Natural killer cell (primary cell): ENCODE data around the gene BANF1. TPM values are rescaled to one million over a fixed set of nuclear protein-coding genes. Genes with fewer than 3 reads are reported as not detected.
A peak's percentile ranks its signal among the peaks of the same experiment; 100 is the strongest.

Source experiments
- ATAC-seq, 3 donors: fragments of 150-1000 bp in 2 of 3; fragments of 200-7000 bp in 1 of 3; cut with Tn5 transposase; 1 replicate in 1 of 3; 2 replicates in 2 of 3; pipeline ENCODE4 v1.10.0; 2021; ENCODE audit warnings: mild to moderate bottlenecking in 2 of 3, moderate library complexity in 2 of 3
- DNase-seq, 2 donors: peaks; one replicate each; pipeline versions ENCODE4 v3.0.0 to v3.0.0-alpha.2; 2013 to 2021; ENCODE audit warnings: mixed read lengths in 1 of 2
- H3K27ac ChIP-seq: one replicate; pipeline ENCODE4 v1.5.1; 2013; ENCODE audit warnings: mild to moderate bottlenecking, low read length
- H3K27me3 ChIP-seq: one replicate; pipeline ENCODE4 v1.6.1; 2013; ENCODE audit warnings: low read length; ENCODE audit not compliant: control insufficient read depth, insufficient read depth
- H3K36me3 ChIP-seq: one replicate; pipeline ENCODE4 v1.6.1; 2013; ENCODE audit warnings: low read length; ENCODE audit not compliant: control insufficient read depth, insufficient read depth
- H3K4me1 ChIP-seq: one replicate; pipeline ENCODE4 v1.6.1; 2013; ENCODE audit warnings: low read length; ENCODE audit not compliant: control insufficient read depth, insufficient read depth
- H3K4me3 ChIP-seq: one replicate; pipeline ENCODE4 v1.5.1; 2013; ENCODE audit warnings: low read length
- H3K9me3 ChIP-seq: one replicate; pipeline ENCODE4 v1.6.1; 2013; ENCODE audit warnings: low read length; ENCODE audit not compliant: control insufficient read depth, insufficient read depth
- H3K27ac Mint-ChIP-seq, 2 donors: one replicate each; pipeline ENCODE4 v1.8.0; 2022; ENCODE audit warnings: mild to moderate bottlenecking in 2 of 2, mixed read lengths in 2 of 2, moderate library complexity in 1 of 2
- H3K27me3 Mint-ChIP-seq, 2 donors: one replicate each; pipeline ENCODE4 v1.8.0; 2022; ENCODE audit warnings: low read depth in 2 of 2, mixed read lengths in 2 of 2
- H3K36me3 Mint-ChIP-seq: one replicate; pipeline ENCODE4 v1.8.0; 2022; ENCODE audit warnings: mixed read lengths
- H3K4me1 Mint-ChIP-seq, 2 donors: one replicate each; pipeline ENCODE4 v1.8.0; 2022; ENCODE audit warnings: mixed read lengths in 2 of 2
- H3K4me3 Mint-ChIP-seq: one replicate; pipeline ENCODE4 v1.8.0; 2022; ENCODE audit warnings: mild to moderate bottlenecking, moderate library complexity, mixed read lengths
- H3K9me3 Mint-ChIP-seq, 2 donors: one replicate each; pipeline ENCODE4 v1.8.0; 2022; ENCODE audit warnings: mixed read lengths in 2 of 2
- CTCF ChIP-seq: fragments of 200-600 bp; IDR thresholded peaks from one replicate; pipeline ENCODE4 v1.8.0; 2022; ENCODE audit warnings: antibody characterized with exemption
- WGBS: methylation state at CpG from one replicate; pipeline ENCODE4 v1.1.7; 2013; ENCODE audit warnings: missing lambda C conversion rate; ENCODE audit not compliant: insufficient coverage; 5-methylcytosine and 5-hydroxymethylcytosine counted together
- intact Hi-C: fragments of 100-400 bp; cut with micrococcal nuclease; formaldehyde crosslinking; loops from one replicate; pipeline ENCODE4 v1.14.2; 2022
- total RNA-seq, 4 donors: library from RNA; stranded (reverse); fragments of 120-200 nt in 1 of 4; gene quantifications; one replicate each; pipeline versions ENCODE4 v1.2.3 to v1.2.4, GENCODE V29; 2013 to 2022

Gene BANF1
- total RNA-seq, 3 donors from 2014 or later (not counting 1 experiment from before 2014, with no cell fraction given), result 87.8 to 107 (median 90.4) TPM

DNA sequence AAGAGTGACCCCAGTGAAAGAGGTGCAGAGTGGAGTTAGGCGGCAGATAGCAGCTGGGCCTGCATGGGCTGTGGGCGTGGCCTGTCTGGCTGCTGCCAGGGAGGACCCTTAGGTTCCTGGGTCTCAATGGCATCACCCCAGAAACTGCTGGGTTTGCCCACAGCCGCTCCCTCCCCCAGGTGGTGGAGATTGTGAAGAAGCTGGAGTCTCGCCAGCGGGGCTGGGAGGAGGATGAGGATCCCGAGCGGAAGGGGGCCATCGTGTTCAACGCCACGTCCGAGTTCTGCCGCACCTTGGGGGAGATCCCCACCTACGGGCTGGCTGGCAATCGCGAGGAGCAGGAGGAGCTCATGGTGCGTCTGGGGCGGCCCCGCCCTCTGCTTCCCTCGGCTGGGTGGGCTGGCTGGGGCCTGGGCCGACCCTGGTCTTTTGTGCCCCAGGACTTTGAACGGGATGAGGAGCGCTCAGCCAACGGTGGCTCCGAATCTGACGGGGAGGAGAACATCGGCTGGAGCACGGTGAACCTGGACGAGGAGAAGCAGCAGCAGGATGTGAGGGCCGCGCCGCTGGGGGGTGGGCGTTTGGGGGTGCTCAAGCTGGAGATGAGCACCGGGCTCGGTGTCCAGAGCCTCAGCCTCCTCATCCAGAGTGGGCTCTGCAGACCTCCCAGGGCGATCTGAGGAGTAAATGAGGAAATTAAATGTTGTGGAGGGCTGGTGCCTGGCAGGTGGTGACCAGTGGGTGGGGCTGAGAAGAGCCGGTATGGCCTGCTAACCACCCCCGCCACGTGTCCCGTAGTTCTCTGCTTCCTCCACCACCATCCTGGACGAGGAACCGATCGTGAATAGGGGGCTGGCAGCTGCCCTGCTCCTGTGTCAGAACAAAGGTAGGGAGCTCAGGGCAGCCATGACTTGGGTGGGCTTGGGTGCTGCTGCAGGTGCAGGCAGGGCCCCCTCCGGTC is 25.8 kb upstream of the BANF1 start:
- WGBS, result 86% methylated on average over 42 of the region's 43 CpGs
- intact Hi-C loops, result no loop called here
- peaks cover 32% of the 10 kb centered on the region for H3K36me3 ChIP-seq
- no peaks in the 10 kb centered on the region for H3K27me3 ChIP-seq
- no peaks in the 10 kb centered on the region for H3K9me3 Mint-ChIP-seq
- no peaks in the 10 kb centered on the region for H3K36me3 Mint-ChIP-seq
- no peaks in the 10 kb centered on the region for H3K9me3 ChIP-seq
- DNase-seq, result no peak
- no peaks in the 10 kb centered on the region for H3K27me3 Mint-ChIP-seq
- TF ChIP-seq CTCF, result no peak
- H3K4me1 Mint-ChIP-seq, result peaks cover 25 to 30% of the 10 kb centered on the region in 2 donors
- peak overlapping the region; percentile 50 to 66 for H3K27ac Mint-ChIP-seq
- H3K4me3 ChIP-seq, result no peak overlapping the region
- H3K4me1 ChIP-seq, result peaks cover 15% of the 10 kb centered on the region
- no peak overlapping the region for H3K27ac ChIP-seq
- ATAC-seq, result peak in 2 of 3 donors; percentile 53 to 60
- no peak overlapping the region for H3K4me3 Mint-ChIP-seq

GRCh38 chr11:65977621-65978390 is 24.5 kb upstream of the BANF1 start:
- no peak overlapping the region for H3K4me3 ChIP-seq
- H3K27ac ChIP-seq, result no peak overlapping the region
- H3K36me3 Mint-ChIP-seq, result no peaks in the 10 kb centered on the region
- H3K9me3 Mint-ChIP-seq, result no peaks in the 10 kb centered on the region
- no peak overlapping the region for H3K4me3 Mint-ChIP-seq
- no peaks in the 10 kb centered on the region for H3K27me3 ChIP-seq
- peaks cover 15% of the 10 kb centered on the region for H3K4me1 ChIP-seq
- WGBS, result 96% methylated on average over 28 of the region's 29 CpGs
- no peak for ATAC-seq
- no peak overlapping the region for H3K27ac Mint-ChIP-seq
- H3K4me1 Mint-ChIP-seq, result peaks cover 19 to 26% of the 10 kb centered on the region in 2 donors
- peaks cover 32% of the 10 kb centered on the region for H3K36me3 ChIP-seq
- no peaks in the 10 kb centered on the region for H3K9me3 ChIP-seq
- intact Hi-C loops, result no loop called here
- H3K27me3 Mint-ChIP-seq, result no peaks in the 10 kb centered on the region
- no peak for TF ChIP-seq CTCF
- DNase-seq, result no peak

DNA sequence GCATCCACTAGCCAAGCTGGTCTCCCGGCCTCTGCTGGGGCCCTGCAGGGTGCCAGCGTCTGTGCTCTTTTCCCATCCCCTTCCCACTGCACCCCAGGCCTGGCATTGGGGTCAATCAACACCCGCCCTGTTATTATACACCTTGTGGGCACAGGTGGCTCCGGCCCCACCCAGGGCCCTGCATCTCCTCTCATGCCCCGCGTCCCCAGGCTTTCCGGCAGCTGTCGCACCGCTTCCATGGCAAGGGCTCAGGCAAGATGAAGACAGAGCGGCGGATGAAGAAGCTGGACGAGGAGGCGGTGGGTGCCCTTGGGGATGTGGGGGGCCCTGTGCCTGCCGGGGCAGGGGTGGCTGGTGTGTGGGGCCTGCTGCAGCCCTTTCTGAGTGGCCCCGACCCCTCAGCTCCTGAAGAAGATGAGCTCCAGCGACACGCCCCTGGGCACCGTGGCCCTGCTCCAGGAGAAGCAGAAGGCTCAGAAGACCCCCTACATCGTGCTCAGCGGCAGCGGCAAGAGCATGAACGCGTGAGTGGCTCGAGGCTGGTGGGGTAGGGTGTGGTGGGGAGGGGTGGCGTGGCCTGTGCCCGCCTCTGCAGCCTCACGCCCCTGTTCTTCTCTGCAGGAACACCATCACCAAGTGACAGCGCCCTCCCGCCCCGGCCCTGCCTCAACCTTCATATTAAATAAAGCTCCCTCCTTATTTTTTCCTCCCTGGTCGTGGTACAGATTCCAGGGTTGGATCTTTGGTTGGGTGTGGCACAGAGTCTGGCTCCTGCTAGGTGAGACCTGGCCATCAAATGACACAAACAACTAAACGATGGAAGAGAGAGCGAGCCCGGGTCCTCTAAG is 23.7 kb upstream of the BANF1 start:
- TF ChIP-seq CTCF, result no peak
- H3K27ac Mint-ChIP-seq, result no peak overlapping the region
- Histone ChIP-seq H3K4me3 (no peak overlapping the region), H3K36me3 (peaks cover 31% of the 10 kb centered on the region), H3K27me3 (no peaks in the 10 kb centered on the region), H3K27ac (no peak overlapping the region), H3K9me3 (no peaks in the 10 kb centered on the region), H3K4me1 (peaks cover 15% of the 10 kb centered on the region)
- peaks cover 19 to 24% of the 10 kb centered on the region in 2 donors for H3K4me1 Mint-ChIP-seq
- no peak overlapping the region for H3K4me3 Mint-ChIP-seq
- no peaks in the 10 kb centered on the region for H3K27me3 Mint-ChIP-seq
- intact Hi-C loops, result no loop called here
- WGBS, result 96% methylated on average over 29 of the region's 34 CpGs
- DNase-seq, result no peak
- H3K9me3 Mint-ChIP-seq, result no peaks in the 10 kb centered on the region
- no peak for ATAC-seq
- no peaks in the 10 kb centered on the region for H3K36me3 Mint-ChIP-seq
